ENCODE data around the gene CS. TPM values are rescaled to one million over a fixed set of nuclear protein-coding genes. Genes with fewer than 3 reads are reported as not detected.

CS gene
- polyA plus RNA-seq, 1 of the 3 experiments (the other 2 are of a cell fraction), result 121 TPM

- CTCF ChIA-PET, result interaction anchor here (0.6 to 2.2 kb wide), 5 partner anchors 12 to 131 kb away, joined by 3 to 17 read pairs (median 3); partner anchors contain the start of genes CNPY2 and RNF41
- H3K4me2 ChIP-seq, result peak overlapping the region; percentile 87
- peaks cover 5% of the 10 kb centered on the region for H3F3A ChIP-seq (replicated peaks; ENCODE audit: insufficient read depth)
- H3K4me1 ChIP-seq (ENCODE audit: control insufficient read depth in 1 of 2, insufficient read depth in 2 of 2, low read depth in 1 of 2, low read length in 1 of 2), result peaks cover 4 to 8% of the 10 kb centered on the region in 2 experiments; a peak in 1 of 4 replicates
- no peaks in the 10 kb centered on the region for H3K9me2 ChIP-seq
- TF ChIP-seq CHD2 (IDR thresholded peaks at IDR 0.05; ENCODE audit: low read length, partially characterized antibody) (no peak), RFX5 (IDR thresholded peaks at IDR 0.05; ENCODE audit: low read length) (no peak), POLR2AphosphoS5 (IDR thresholded peaks at IDR 0.05; ENCODE audit: low read depth, low read length) (no peak), MXI1 (IDR thresholded peaks at IDR 0.05; ENCODE audit: low read depth, low read length) (no peak), ELF1 (IDR thresholded peaks at IDR 0.05) (no peak), YY1 (IDR thresholded peaks at IDR 0.05; ENCODE audit: low read depth) (no peak), RCOR1 (IDR thresholded peaks at IDR 0.05; ENCODE audit: low read length) (no peak), EP300 (IDR thresholded peaks at IDR 0.05; ENCODE audit: borderline replicate concordance in 1 of 2, low read depth in 1 of 2, low read length in 1 of 2) (no peak), GATA2 (CRISPR knock-in tag; IDR thresholded peaks at IDR 0.05) (no peak), SIN3A (IDR thresholded peaks at IDR 0.05; ENCODE audit: borderline replicate concordance, low read depth, low read length) (no peak), FOXM1 (IDR thresholded peaks at IDR 0.05; ENCODE audit: low read depth) (no peak), FOXJ3 (CRISPR knock-in tag; IDR thresholded peaks at IDR 0.05) (no peak), RXRA (IDR thresholded peaks at IDR 0.05; ENCODE audit: borderline replicate concordance, low read depth) (no peak), TEAD4 (IDR thresholded peaks at IDR 0.05; ENCODE audit: borderline replicate concordance, insufficient read depth) (no peak), PBX3 (IDR thresholded peaks at IDR 0.05) (no peak), MEF2A (IDR thresholded peaks at IDR 0.05; ENCODE audit: borderline replicate concordance, low read depth) (no peak)
- peak overlapping the region; percentile 61 to 73 for H3K4me3 ChIP-seq (ENCODE audit: low read depth in 2 of 2, low read length in 1 of 2)
- no peak for DNase-seq
- POLR2A ChIA-PET, result interaction anchor here (0.6 to 3.1 kb wide), 9 partner anchors 8 to 155 kb away, joined by 3 to 26 read pairs (median 6); partner anchors contain the start of genes CNPY2, GLS2, STAT2 and TIMELESS
- H3K79me2 ChIP-seq (ENCODE audit: insufficient read depth), result peaks cover 4% of the 10 kb centered on the region; the same call in 1 of the 2 replicates
- no peaks in the 10 kb centered on the region for H4K20me1 ChIP-seq (ENCODE audit: insufficient read depth)
- H3K36me3 ChIP-seq (replicated peaks in 1 of 2; ENCODE audit: control insufficient read depth in 1 of 2, insufficient read depth in 2 of 2, low read length in 1 of 2), result peaks cover 0 to 2% of the 10 kb centered on the region in 2 experiments
- no peaks in the 10 kb centered on the region for H3K9me3 ChIP-seq
- H2AFZ ChIP-seq (ENCODE audit: low read depth), result peak overlapping the region; percentile 85; the same call in 1 of the 2 replicates
- H3K27me3 ChIP-seq (ENCODE audit: insufficient read depth), result no peaks in the 10 kb centered on the region
- 85% methylated on average over 11 of the region's 11 CpGs for WGBS (ENCODE audit: low lambda C conversion rate)
- peak overlapping the region; percentile 87 for H3K9ac ChIP-seq
- H3K27ac ChIP-seq (ENCODE audit: low read depth in 2 of 2, low read length in 1 of 2), result peak overlapping the region; percentile 84 to 97; a peak in 3 of 4 replicates
Observed at GRCh38 chr12:56332512-56333196, 32.5 kb upstream of the CS start.

- DNase-seq, result no peak
- Histone ChIP-seq H3K4me3 (ENCODE audit: low read depth in 2 of 2, low read length in 1 of 2) (no peak overlapping the region), H3K9ac (no peak overlapping the region), H3K36me3 (replicated peaks in 1 of 2; ENCODE audit: control insufficient read depth in 1 of 2, insufficient read depth in 2 of 2, low read length in 1 of 2) (peaks cover 0 to 15% of the 10 kb centered on the region in 2 experiments), H3K9me3 (no peaks in the 10 kb centered on the region), H2AFZ (ENCODE audit: low read depth) (no peak overlapping the region), H3F3A (replicated peaks; ENCODE audit: insufficient read depth) (peaks cover 5% of the 10 kb centered on the region), H3K4me1 (ENCODE audit: control insufficient read depth in 1 of 2, insufficient read depth in 2 of 2, low read depth in 1 of 2, low read length in 1 of 2) (peaks cover 4 to 8% of the 10 kb centered on the region in 2 experiments; a peak in 1 of 4 replicates), H4K20me1 (ENCODE audit: insufficient read depth) (no peaks in the 10 kb centered on the region), H3K27ac (ENCODE audit: low read depth in 2 of 2, low read length in 1 of 2) (no peak overlapping the region), H3K79me2 (ENCODE audit: insufficient read depth) (peaks cover 4% of the 10 kb centered on the region; the same call in 1 of the 2 replicates), H3K4me2 (no peak overlapping the region), H3K9me2 (no peaks in the 10 kb centered on the region), H3K27me3 (ENCODE audit: insufficient read depth) (no peaks in the 10 kb centered on the region)
- CTCF ChIA-PET, result interaction anchor here (0.9 kb wide), 1 partner anchor 133 kb away, joined by 4 read pairs; no protein-coding TSS in a partner anchor
- TF ChIP-seq CTCF (IDR thresholded peaks at IDR 0.05) (no peak), GABPA (IDR thresholded peaks at IDR 0.05; ENCODE audit: low read depth) (no peak), CHD2 (IDR thresholded peaks at IDR 0.05; ENCODE audit: low read length, partially characterized antibody) (no peak)
- 91% methylated on average over 7 of the region's 7 CpGs for WGBS (ENCODE audit: low lambda C conversion rate)
- POLR2A ChIA-PET, result no interaction called here
Observed at GRCh38 chr12:56330936-56331490, 30.9 kb upstream of the CS start.

Measured in SK-N-SH (cell line).